ENCODE data around the gene RFC1. TPM values are rescaled to one million over a fixed set of nuclear protein-coding genes. Genes with fewer than 3 reads are reported as not detected.
"Not testable (repeated sequence)": the region's sequence is repeated elsewhere in the genome, so short reads cannot be mapped to it uniquely, and the experiment has no call there.

RFC1 gene
- total RNA-seq, 1 donor from 2014 or later = 123 TPM

DNA sequence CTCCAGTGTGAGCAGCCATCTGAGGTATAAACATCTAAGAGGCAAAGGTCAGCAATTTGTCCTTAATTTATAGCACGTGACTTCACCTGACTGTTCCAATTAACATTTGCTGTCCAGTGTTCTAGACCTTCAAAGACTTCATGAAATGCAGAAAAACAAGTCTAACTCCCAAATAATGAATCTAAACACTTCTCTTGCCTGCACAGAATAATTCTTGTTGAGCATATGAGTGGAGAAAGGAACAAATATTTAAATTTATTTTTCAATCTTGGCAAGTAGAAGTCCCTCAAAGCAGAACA, 12.0 kb downstream of the RFC1 start:
- Histone ChIP-seq H3K27me3 (no peaks in the 10 kb centered on the region), H3K4me3 (no peak overlapping the region), H2AFZ (replicated peaks) (no peak overlapping the region), H3K4me2 (no peak overlapping the region), H3K36me3 (peaks cover 14% of the 10 kb centered on the region), H3K79me2 (ENCODE audit: low read depth) (peaks cover 96% of the 10 kb centered on the region), H3K9ac (no peak overlapping the region), H4K20me1 (ENCODE audit: low read depth) (peaks cover 31% of the 10 kb centered on the region), H3K27ac (no peak overlapping the region), H3K9me3 (ENCODE audit: low read depth) (no peaks in the 10 kb centered on the region), H3F3A (ENCODE audit: low read depth) (no peaks in the 10 kb centered on the region), H3K4me1 (peaks cover 18% of the 10 kb centered on the region)
- Mint-ChIP-seq H3K4me1 (peaks cover 5% of the 10 kb centered on the region), H3K27me3 (ENCODE audit: insufficient read depth, low read depth) (no peaks in the 10 kb centered on the region), H3K9me3 (peaks cover 11% of the 10 kb centered on the region), H3K27ac (no peak overlapping the region), H3K36me3 (peaks cover 31% of the 10 kb centered on the region), H3K4me3 (no peak overlapping the region)
- DNase-seq (ENCODE audit: low spot score) = no peak
- no peak for TF ChIP-seq EZH2 (IDR thresholded peaks at IDR 0.05)

DNA sequence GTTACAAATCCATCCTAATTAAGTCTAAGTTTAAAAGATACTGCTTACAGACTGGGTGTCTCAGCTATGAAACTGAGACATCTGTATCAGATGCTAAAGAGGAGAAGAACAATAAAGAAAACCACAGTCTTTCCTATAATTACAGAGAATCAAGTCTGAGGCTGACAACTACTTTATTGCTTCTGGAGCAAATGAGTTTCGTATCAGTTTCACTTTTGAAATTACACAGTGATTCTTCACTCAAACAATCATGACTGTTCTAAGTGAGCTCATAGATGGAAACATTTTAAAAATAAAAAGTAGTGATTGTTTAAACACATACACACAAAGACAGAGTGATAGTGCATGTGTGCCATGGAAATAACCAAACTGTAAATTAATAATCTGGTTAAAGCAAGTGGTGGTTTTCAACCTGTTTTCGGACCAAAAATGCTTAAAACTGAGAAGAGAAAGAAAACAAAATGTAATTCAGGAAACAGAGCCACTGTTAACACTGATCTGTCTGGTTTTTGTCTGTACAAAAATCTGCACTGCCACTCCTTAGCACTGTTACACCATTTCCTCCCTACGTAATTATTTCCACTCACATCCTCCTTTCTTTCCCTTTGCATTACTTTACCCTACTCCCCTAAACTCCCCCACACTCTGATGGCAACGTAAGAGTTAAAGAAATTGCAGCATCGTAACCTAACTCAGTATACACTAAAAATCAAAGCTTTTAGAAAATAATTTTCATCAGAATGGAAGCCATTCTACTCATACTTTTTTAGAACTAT, 12.5 kb downstream of the RFC1 start:
- no peak overlapping the region for H3K4me3 ChIP-seq
- H3K27me3 Mint-ChIP-seq (ENCODE audit: insufficient read depth, low read depth) = no peaks in the 10 kb centered on the region
- TF ChIP-seq CTCF (IDR thresholded peaks at IDR 0.05) (no peak), EZH2 (IDR thresholded peaks at IDR 0.05) (no peak), EZH2phosphoT487 (IDR thresholded peaks at IDR 0.05) (no peak)
- H3K79me2 ChIP-seq (ENCODE audit: low read depth) = peaks cover 96% of the 10 kb centered on the region
- H3K9me3 Mint-ChIP-seq = peaks cover 15% of the 10 kb centered on the region
- no peak overlapping the region for H3K4me2 ChIP-seq
- H2AFZ ChIP-seq (replicated peaks) = no peak overlapping the region
- no peak overlapping the region for H3K9ac ChIP-seq
- H3K36me3 Mint-ChIP-seq = peaks cover 31% of the 10 kb centered on the region
- peaks cover 18% of the 10 kb centered on the region for H3K4me1 ChIP-seq
- H4K20me1 ChIP-seq (ENCODE audit: low read depth) = peaks cover 31% of the 10 kb centered on the region
- H3K36me3 ChIP-seq = peaks cover 14% of the 10 kb centered on the region
- H3K4me3 Mint-ChIP-seq = no peak overlapping the region
- H3K9me3 ChIP-seq (ENCODE audit: low read depth) = no peaks in the 10 kb centered on the region
- peaks cover 1% of the 10 kb centered on the region for H3F3A ChIP-seq (ENCODE audit: low read depth)
- no peaks in the 10 kb centered on the region for H3K27me3 ChIP-seq
- no peak overlapping the region for H3K27ac ChIP-seq
- no peak overlapping the region for H3K27ac Mint-ChIP-seq
- DNase-seq (ENCODE audit: low spot score) = no peak
- H3K4me1 Mint-ChIP-seq = peaks cover 5% of the 10 kb centered on the region

- H3K27ac Mint-ChIP-seq; H3K27ac ChIP-seq; H3K27me3 ChIP-seq; H3F3A ChIP-seq (ENCODE audit: low read depth); H3K9me3 ChIP-seq (ENCODE audit: low read depth); H3K4me2 ChIP-seq; H3K27me3 Mint-ChIP-seq (ENCODE audit: insufficient read depth, low read depth); H3K4me1 Mint-ChIP-seq; H2AFZ ChIP-seq (replicated peaks); H3K9ac ChIP-seq; DNase-seq (ENCODE audit: low spot score); H3K4me3 ChIP-seq; H3K4me3 Mint-ChIP-seq: not testable (repeated sequence)
- peaks cover 31% of the 10 kb centered on the region for H4K20me1 ChIP-seq (ENCODE audit: low read depth)
- peaks cover 33% of the 10 kb centered on the region for H3K36me3 Mint-ChIP-seq
- H3K9me3 Mint-ChIP-seq = peaks cover 15% of the 10 kb centered on the region
- peaks cover 18% of the 10 kb centered on the region for H3K4me1 ChIP-seq
- H3K36me3 ChIP-seq = peaks cover 14% of the 10 kb centered on the region
- H3K79me2 ChIP-seq (ENCODE audit: low read depth) = peaks cover 91% of the 10 kb centered on the region
Observed at GRCh38 chr4:39353149-39353477, 13.0 kb downstream of the RFC1 start.

- Histone ChIP-seq H3K4me2 (no peak overlapping the region), H3K9me3 (ENCODE audit: low read depth) (no peaks in the 10 kb centered on the region), H4K20me1 (ENCODE audit: low read depth) (peaks cover 33% of the 10 kb centered on the region), H3F3A (ENCODE audit: low read depth) (peaks cover 14% of the 10 kb centered on the region), H3K4me1 (peaks cover 22% of the 10 kb centered on the region), H3K79me2 (ENCODE audit: low read depth) (peaks cover 90% of the 10 kb centered on the region), H3K4me3 (no peak overlapping the region), H3K9ac (no peak overlapping the region), H2AFZ (replicated peaks) (no peak overlapping the region), H3K27me3 (no peaks in the 10 kb centered on the region), H3K27ac (no peak overlapping the region), H3K36me3 (peaks cover 14% of the 10 kb centered on the region)
- Mint-ChIP-seq H3K36me3 (peaks cover 48% of the 10 kb centered on the region), H3K4me1 (peaks cover 5% of the 10 kb centered on the region), H3K27me3 (ENCODE audit: insufficient read depth, low read depth) (no peaks in the 10 kb centered on the region), H3K9me3 (peaks cover 19% of the 10 kb centered on the region), H3K27ac (no peak overlapping the region), H3K4me3 (no peak overlapping the region)
- DNase-seq (ENCODE audit: low spot score) = no peak
- TF ChIP-seq EZH2phosphoT487 (IDR thresholded peaks at IDR 0.05) (no peak), CTCF (IDR thresholded peaks at IDR 0.05) (no peak), EZH2 (IDR thresholded peaks at IDR 0.05) (no peak)
Observed at GRCh38 chr4:39349326-39349725, 16.8 kb downstream of the RFC1 start.
